Ishikawa (cell line): Measurements from ENCODE around the gene NANOS1.

Experiments used
- CEBPB ChIP-seq: IDR thresholded peaks from 2 replicates; pipeline ENCODE4 v1.6.1; 2012
- EGR1 ChIP-seq: IDR thresholded peaks from 2 replicates; pipeline ENCODE4 v1.6.1; 2012
- EP300 ChIP-seq: IDR thresholded peaks from 2 replicates; pipeline ENCODE4 v1.6.1; 2012; ENCODE audit warnings: borderline replicate concordance
- MAX ChIP-seq: IDR thresholded peaks from 2 replicates; pipeline ENCODE4 v1.6.1; 2012
- RAD21 ChIP-seq: IDR thresholded peaks from 2 replicates; pipeline ENCODE4 v1.6.1; 2012; ENCODE audit warnings: low read depth
- TCF12 ChIP-seq: IDR thresholded peaks from 2 replicates; pipeline ENCODE4 v1.6.1; 2012; ENCODE audit warnings: low read depth
- YY1 ChIP-seq: IDR thresholded peaks from 2 replicates; pipeline ENCODE4 v1.6.1; 2012; ENCODE audit warnings: low read depth
- TF ChIP-seq, protein P1 (sequence below): IDR thresholded peaks from 2 replicates; pipeline ENCODE4 v1.6.1; 2012; ENCODE audit warnings: low read depth, mild to moderate bottlenecking

- TF ChIP-seq, protein P1, sequence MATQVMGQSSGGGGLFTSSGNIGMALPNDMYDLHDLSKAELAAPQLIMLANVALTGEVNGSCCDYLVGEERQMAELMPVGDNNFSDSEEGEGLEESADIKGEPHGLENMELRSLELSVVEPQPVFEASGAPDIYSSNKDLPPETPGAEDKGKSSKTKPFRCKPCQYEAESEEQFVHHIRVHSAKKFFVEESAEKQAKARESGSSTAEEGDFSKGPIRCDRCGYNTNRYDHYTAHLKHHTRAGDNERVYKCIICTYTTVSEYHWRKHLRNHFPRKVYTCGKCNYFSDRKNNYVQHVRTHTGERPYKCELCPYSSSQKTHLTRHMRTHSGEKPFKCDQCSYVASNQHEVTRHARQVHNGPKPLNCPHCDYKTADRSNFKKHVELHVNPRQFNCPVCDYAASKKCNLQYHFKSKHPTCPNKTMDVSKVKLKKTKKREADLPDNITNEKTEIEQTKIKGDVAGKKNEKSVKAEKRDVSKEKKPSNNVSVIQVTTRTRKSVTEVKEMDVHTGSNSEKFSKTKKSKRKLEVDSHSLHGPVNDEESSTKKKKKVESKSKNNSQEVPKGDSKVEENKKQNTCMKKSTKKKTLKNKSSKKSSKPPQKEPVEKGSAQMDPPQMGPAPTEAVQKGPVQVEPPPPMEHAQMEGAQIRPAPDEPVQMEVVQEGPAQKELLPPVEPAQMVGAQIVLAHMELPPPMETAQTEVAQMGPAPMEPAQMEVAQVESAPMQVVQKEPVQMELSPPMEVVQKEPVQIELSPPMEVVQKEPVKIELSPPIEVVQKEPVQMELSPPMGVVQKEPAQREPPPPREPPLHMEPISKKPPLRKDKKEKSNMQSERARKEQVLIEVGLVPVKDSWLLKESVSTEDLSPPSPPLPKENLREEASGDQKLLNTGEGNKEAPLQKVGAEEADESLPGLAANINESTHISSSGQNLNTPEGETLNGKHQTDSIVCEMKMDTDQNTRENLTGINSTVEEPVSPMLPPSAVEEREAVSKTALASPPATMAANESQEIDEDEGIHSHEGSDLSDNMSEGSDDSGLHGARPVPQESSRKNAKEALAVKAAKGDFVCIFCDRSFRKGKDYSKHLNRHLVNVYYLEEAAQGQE = no peak
- TF ChIP-seq MAX = no peak
- no peak for TF ChIP-seq RAD21
- TF ChIP-seq TCF12 = no peak
- no peak for TF ChIP-seq CEBPB
- TF ChIP-seq EP300 = no peak
- TF ChIP-seq YY1 = no peak
- no peak for TF ChIP-seq EGR1
These were observed 31.3 kb upstream of the NANOS1 start for GRCh38 chr10:118998183-118998582.
